Renal pelvis (tissue), 4 donors: ENCODE data around the gene CRACDL. TPM values are rescaled to one million over a fixed set of nuclear protein-coding genes. Genes with fewer than 3 reads are reported as not detected.
"Not testable (repeated sequence)": the region's sequence is repeated elsewhere in the genome, so short reads cannot be mapped to it uniquely, and the experiment has no call there.

Source experiments
- DNase-seq: peaks from one replicate; pipeline ENCODE4 v3.0.0-alpha.2; 2013
- polyA plus RNA-seq, 3 donors: library from polyadenylated mRNA; unstranded; fragments of 120-200 nt; gene quantifications; one replicate each; pipeline ENCODE4 v1.2.1, GENCODE V29; 2013; ENCODE audit not compliant: insufficient read length in 3 of 3

CRACDL gene
- polyA plus RNA-seq, 3 donors: 3.0 to 3.4 (median 3.0) TPM

GRCh38 chr2:98908931-98909316 is 27.1 kb downstream of the CRACDL start:
- DNase-seq: no peak

GRCh38 chr2:98907966-98908905 is 27.8 kb downstream of the CRACDL start:
- no peak for DNase-seq

- DNase-seq: no peak
These were observed 28.6 kb downstream of the CRACDL start for GRCh38 chr2:98907385-98907784.

- DNase-seq: no peak
These were observed 32.1 kb downstream of the CRACDL start for GRCh38 chr2:98903767-98904485.

- DNase-seq: no peak
These were observed 33.0 kb downstream of the CRACDL start for GRCh38 chr2:98903064-98903355.

- no peak for DNase-seq
These were observed 33.6 kb downstream of the CRACDL start for GRCh38 chr2:98902209-98903063.

GRCh38 chr2:98901702-98902101 is 34.3 kb downstream of the CRACDL start:
- DNase-seq: no peak

- DNase-seq: no peak
These were observed 34.7 kb downstream of the CRACDL start for GRCh38 chr2:98901291-98901690.

GRCh38 chr2:98900721-98901120 is 35.3 kb downstream of the CRACDL start:
- no peak for DNase-seq

GRCh38 chr2:98899703-98900078 is 36.3 kb downstream of the CRACDL start:
- DNase-seq: not testable (repeated sequence)

GRCh38 chr2:98899041-98899702 is 36.9 kb downstream of the CRACDL start:
- no peak for DNase-seq

GRCh38 chr2:98898423-98898841 is 37.6 kb downstream of the CRACDL start:
- no peak for DNase-seq

- DNase-seq: no peak
These were observed 38.3 kb downstream of the CRACDL start for GRCh38 chr2:98897746-98898145.

GRCh38 chr2:98896944-98897343 is 39.1 kb downstream of the CRACDL start:
- no peak for DNase-seq

GRCh38 chr2:98896416-98896815 is 39.6 kb downstream of the CRACDL start:
- no peak for DNase-seq

GRCh38 chr2:98895901-98896300 is 40.1 kb downstream of the CRACDL start:
- no peak for DNase-seq

GRCh38 chr2:98895221-98895620 is 40.8 kb downstream of the CRACDL start:
- DNase-seq: no peak

- DNase-seq: no peak
These were observed 41.6 kb downstream of the CRACDL start for GRCh38 chr2:98894331-98895000.

GRCh38 chr2:98893911-98894321 is 42.1 kb downstream of the CRACDL start:
- DNase-seq: no peak

- DNase-seq: no peak
These were observed 43.2 kb downstream of the CRACDL start for GRCh38 chr2:98892871-98893270.

- no peak for DNase-seq
These were observed 44.4 kb downstream of the CRACDL start for GRCh38 chr2:98891591-98891990.
